Endothelial cell (in vitro differentiated cells): ENCODE measurements around the gene DIP2C. TPM values are rescaled to one million over a fixed set of nuclear protein-coding genes. Genes with fewer than 3 reads are reported as not detected.

Experiments used
- DNase-seq: peaks from one replicate; pipeline ENCODE4 v3.0.0; 2021; ENCODE audit warnings: low spot score
- H3K27ac Mint-ChIP-seq: one replicate; pipeline ENCODE4 v1.8.0; 2021; ENCODE audit warnings: mixed read lengths, inconsistent platforms; ENCODE audit not compliant: unreplicated experiment
- H3K27me3 Mint-ChIP-seq: one replicate; pipeline ENCODE4 v1.8.0; 2021; ENCODE audit warnings: mild to moderate bottlenecking, moderate library complexity, mixed read lengths, inconsistent platforms; ENCODE audit not compliant: unreplicated experiment
- H3K36me3 Mint-ChIP-seq: one replicate; pipeline ENCODE4 v1.8.0; 2021; ENCODE audit warnings: mild to moderate bottlenecking, low read depth, mixed read lengths, inconsistent platforms; ENCODE audit not compliant: unreplicated experiment
- H3K4me1 Mint-ChIP-seq: one replicate; pipeline ENCODE4 v1.8.0; 2021; ENCODE audit warnings: mild to moderate bottlenecking, mixed read lengths, inconsistent platforms; ENCODE audit not compliant: unreplicated experiment
- H3K4me3 Mint-ChIP-seq: one replicate; pipeline ENCODE4 v1.8.0; 2021; ENCODE audit warnings: mild to moderate bottlenecking, mixed read lengths, inconsistent platforms; ENCODE audit not compliant: unreplicated experiment
- H3K9me3 Mint-ChIP-seq: one replicate; pipeline ENCODE4 v1.8.0; 2021; ENCODE audit warnings: mixed read lengths, inconsistent platforms; ENCODE audit not compliant: unreplicated experiment
- total RNA-seq: library from RNA; stranded (reverse); fragmentation: NEBNext Ultra II Directional; extraction: Animal tissue kit (Norgen Biotek cat#: 25700); gene quantifications from one replicate; pipeline ENCODE4 v1.2.1, GENCODE V29; 2021; ENCODE audit not compliant: unreplicated experiment
- TF ChIP-seq, protein P1 (sequence below): fragments of 200-600 bp; sonication (generic); IDR thresholded peaks from one replicate; pipeline ENCODE4 v1.5.0; 2021; ENCODE audit warnings: antibody characterized with exemption; ENCODE audit not compliant: unreplicated experiment

Gene DIP2C
- total RNA-seq, 1 donor from 2014 or later, result 13.1 TPM

GRCh38 chr10:287814-288213 is 401.7 kb downstream of the DIP2C start:
- DNase-seq, result peak; percentile 33

GRCh38 chr10:287026-287709 is 402.3 kb downstream of the DIP2C start:
- peaks cover 13% of the 10 kb centered on the region for H3K4me1 Mint-ChIP-seq
- H3K9me3 Mint-ChIP-seq, result no peaks in the 10 kb centered on the region
- TF ChIP-seq, protein P1, sequence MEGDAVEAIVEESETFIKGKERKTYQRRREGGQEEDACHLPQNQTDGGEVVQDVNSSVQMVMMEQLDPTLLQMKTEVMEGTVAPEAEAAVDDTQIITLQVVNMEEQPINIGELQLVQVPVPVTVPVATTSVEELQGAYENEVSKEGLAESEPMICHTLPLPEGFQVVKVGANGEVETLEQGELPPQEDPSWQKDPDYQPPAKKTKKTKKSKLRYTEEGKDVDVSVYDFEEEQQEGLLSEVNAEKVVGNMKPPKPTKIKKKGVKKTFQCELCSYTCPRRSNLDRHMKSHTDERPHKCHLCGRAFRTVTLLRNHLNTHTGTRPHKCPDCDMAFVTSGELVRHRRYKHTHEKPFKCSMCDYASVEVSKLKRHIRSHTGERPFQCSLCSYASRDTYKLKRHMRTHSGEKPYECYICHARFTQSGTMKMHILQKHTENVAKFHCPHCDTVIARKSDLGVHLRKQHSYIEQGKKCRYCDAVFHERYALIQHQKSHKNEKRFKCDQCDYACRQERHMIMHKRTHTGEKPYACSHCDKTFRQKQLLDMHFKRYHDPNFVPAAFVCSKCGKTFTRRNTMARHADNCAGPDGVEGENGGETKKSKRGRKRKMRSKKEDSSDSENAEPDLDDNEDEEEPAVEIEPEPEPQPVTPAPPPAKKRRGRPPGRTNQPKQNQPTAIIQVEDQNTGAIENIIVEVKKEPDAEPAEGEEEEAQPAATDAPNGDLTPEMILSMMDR, result no peak
- DNase-seq, result no peak
- H3K36me3 Mint-ChIP-seq, result peaks cover 45% of the 10 kb centered on the region
- peaks cover 6% of the 10 kb centered on the region for H3K27me3 Mint-ChIP-seq
- H3K4me3 Mint-ChIP-seq, result no peak overlapping the region
- no peak overlapping the region for H3K27ac Mint-ChIP-seq

More at GRCh38 chr10:287814-288213, 401.7 kb downstream of the DIP2C start:
- H3K27ac Mint-ChIP-seq, result no peak overlapping the region
- H3K4me3 Mint-ChIP-seq, result no peak overlapping the region
- peaks cover 45% of the 10 kb centered on the region for H3K36me3 Mint-ChIP-seq
- TF ChIP-seq, protein P1, result peak; percentile 53
- H3K4me1 Mint-ChIP-seq, result peaks cover 13% of the 10 kb centered on the region
- peaks cover 6% of the 10 kb centered on the region for H3K27me3 Mint-ChIP-seq
- no peaks in the 10 kb centered on the region for H3K9me3 Mint-ChIP-seq

DNA sequence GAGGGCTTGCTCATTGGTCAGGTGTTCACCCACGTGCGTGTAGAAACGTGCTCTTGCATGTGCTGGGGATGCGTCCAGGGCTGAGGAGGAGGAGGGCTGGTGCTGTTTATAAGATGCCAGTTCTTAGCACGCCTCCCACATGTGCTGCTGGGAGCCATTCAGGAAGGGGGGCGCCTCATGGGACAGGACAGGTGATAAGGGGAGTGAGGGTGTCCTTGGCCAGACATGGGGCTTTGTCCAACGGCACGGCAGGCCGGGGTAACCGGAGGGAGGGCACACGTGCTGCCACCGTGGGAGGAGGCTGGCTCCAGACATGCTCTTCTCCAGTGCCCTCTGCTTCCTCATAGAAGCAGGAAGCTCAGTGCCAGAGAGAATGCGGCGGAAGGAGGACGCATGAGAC is 404.3 kb downstream of the DIP2C start:
- no peak overlapping the region for H3K27ac Mint-ChIP-seq
- TF ChIP-seq, protein P1, result no peak
- no peak for DNase-seq
- no peaks in the 10 kb centered on the region for H3K9me3 Mint-ChIP-seq
- H3K4me1 Mint-ChIP-seq, result peaks cover 13% of the 10 kb centered on the region
- peaks cover 2% of the 10 kb centered on the region for H3K27me3 Mint-ChIP-seq
- H3K36me3 Mint-ChIP-seq, result peaks cover 51% of the 10 kb centered on the region
- peak overlapping the region; percentile 59 for H3K4me3 Mint-ChIP-seq

- TF ChIP-seq, protein P1, result no peak
- DNase-seq, result no peak
- Mint-ChIP-seq H3K36me3 (peaks cover 58% of the 10 kb centered on the region), H3K27ac (no peak overlapping the region), H3K4me3 (no peak overlapping the region), H3K4me1 (peaks cover 13% of the 10 kb centered on the region), H3K27me3 (peaks cover 1% of the 10 kb centered on the region), H3K9me3 (no peaks in the 10 kb centered on the region)
Measured at GRCh38 chr10:283916-284356, 405.5 kb downstream of the DIP2C start.

DNA sequence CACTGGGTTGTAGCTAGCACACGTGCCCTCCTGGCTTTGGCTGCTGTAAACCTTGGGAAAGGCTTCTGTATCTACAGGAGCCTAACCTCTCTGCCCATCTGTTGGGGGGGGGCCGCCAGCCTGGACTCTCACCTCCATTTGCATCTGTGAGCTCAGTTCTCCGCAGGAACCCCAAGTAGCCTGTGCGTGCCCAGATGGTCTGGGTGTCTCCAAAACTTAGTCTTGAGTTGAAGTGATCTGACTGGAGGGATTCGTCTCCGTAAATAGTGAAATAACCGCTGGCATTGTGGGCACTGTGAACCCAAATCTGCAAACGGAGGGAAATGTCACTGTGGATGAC is 406.4 kb downstream of the DIP2C start:
- DNase-seq, result no peak
- no peaks in the 10 kb centered on the region for H3K9me3 Mint-ChIP-seq
- H3K27me3 Mint-ChIP-seq, result peaks cover 1% of the 10 kb centered on the region
- no peak overlapping the region for H3K4me3 Mint-ChIP-seq
- TF ChIP-seq, protein P1, result no peak
- H3K27ac Mint-ChIP-seq, result no peak overlapping the region
- peaks cover 58% of the 10 kb centered on the region for H3K36me3 Mint-ChIP-seq
- peaks cover 13% of the 10 kb centered on the region for H3K4me1 Mint-ChIP-seq
